Inflammatory macrophage treated with lipopolysaccharide for 4 hours (primary cell): Measurements from ENCODE around the gene SRCIN1.

ENCODE experiments used
- DNase-seq: peaks from one replicate; pipeline ENCODE4 v3.0.0-alpha.2; 2020

SRCIN1 gene

GRCh38 chr17:38578229-38579082 is 27.3 kb downstream of the SRCIN1 start:
- no peak for DNase-seq

- no peak for DNase-seq
Observed at GRCh38 chr17:38577645-38578173, 28.0 kb downstream of the SRCIN1 start.

- no peak for DNase-seq
Observed at GRCh38 chr17:38577244-38577643, 28.5 kb downstream of the SRCIN1 start.

- DNase-seq = no peak
Observed at GRCh38 chr17:38575781-38576180, 30.0 kb downstream of the SRCIN1 start.

DNA sequence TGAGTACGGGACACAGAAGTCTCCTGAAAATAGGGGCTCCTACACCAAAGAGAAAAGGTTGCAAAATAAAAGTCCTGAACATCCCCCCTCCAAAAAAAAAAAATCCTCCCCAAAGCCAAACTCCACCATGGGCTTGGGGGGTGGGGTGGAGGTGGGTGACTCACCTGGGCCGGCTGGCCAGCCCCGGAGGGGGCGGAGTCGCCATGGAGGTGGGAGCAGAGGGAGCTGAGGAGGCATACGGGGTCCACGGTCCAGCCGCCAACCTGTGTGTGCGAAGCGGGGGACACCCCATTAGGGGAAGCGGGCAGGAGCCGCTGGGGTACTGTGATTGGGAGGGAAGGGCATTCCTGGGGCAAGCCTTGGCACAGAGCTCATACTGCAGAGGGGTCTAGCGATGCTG is 31.0 kb downstream of the SRCIN1 start:
- no peak for DNase-seq

- no peak for DNase-seq
Observed at GRCh38 chr17:38572669-38573365, 32.9 kb downstream of the SRCIN1 start.

GRCh38 chr17:38571833-38572668 is 33.7 kb downstream of the SRCIN1 start:
- DNase-seq = no peak

DNA sequence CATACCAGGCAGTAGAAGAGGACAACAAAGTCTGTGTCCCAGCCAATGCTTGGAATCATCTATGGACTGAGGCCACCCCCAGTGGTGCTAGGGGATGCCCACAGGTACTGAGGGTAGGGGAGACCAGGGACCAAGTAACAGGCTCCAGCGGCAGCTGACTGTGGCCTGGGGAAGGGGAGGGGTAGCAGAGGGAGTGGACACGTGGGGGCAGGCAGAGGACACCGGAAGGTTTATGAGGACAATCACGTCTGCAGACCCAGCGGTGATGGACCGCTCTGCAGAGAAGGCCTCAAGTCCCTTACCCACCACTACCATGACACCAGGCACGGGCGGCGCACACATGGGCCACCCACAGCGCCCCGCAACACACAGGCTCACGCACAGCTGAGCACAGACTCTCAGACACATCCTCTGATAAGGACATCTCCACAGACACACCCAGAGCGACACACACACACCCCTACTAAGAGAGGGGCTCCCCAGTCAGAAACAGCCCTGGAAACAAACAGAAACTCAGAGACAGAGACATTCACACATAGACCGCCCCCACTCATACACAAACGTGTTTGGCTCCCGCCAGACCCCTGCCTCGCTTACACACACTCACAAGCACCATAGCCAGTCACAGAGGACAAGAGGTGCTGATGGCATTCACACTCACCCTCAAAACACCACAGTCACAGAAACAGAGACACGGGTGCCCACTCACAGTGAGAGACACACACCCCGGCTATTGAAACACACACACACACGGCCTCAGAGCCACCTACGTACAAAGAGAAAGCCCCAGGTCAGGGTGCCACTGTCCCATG is 35.8 kb downstream of the SRCIN1 start:
- DNase-seq = no peak

DNA sequence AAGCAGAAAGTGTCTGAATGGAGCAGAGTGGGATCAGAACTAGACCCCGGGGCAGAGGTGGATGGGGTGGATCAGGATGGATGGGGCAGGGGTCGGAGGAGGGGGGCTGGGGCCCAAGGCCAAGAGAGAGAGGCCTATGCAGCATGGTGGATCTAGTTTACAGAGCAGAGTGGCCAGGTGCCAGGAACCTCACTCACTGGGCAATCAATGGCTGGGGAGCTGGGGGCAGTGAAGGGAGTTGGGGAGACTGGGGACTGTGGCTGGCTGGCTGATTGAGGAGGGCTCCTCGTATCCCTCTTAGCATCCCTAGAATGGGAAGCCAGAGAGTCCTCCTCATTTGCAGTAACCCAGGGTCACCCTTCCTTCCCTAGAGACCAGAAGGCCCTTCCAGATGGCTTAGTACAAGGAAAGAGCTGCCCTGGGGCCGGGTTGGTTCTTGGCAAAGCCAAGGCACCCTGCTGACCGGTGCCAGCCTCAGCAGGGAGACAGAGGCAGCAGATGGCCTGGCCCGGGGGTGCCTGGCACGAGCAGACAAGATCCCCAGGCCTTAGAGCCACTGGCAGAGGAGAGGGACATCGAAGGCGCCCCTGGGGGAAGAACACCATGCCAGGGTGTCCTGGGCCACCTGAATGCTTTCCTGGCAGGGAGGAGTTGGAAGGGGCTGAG is 36.8 kb downstream of the SRCIN1 start:
- DNase-seq = no peak

GRCh38 chr17:38568274-38568673 is 37.5 kb downstream of the SRCIN1 start:
- DNase-seq = no peak

GRCh38 chr17:38567350-38567749 is 38.4 kb downstream of the SRCIN1 start:
- DNase-seq = no peak

- DNase-seq = no peak
Observed at GRCh38 chr17:38566666-38567031, 39.1 kb downstream of the SRCIN1 start.

- no peak for DNase-seq
Observed at GRCh38 chr17:38565853-38566665, 39.7 kb downstream of the SRCIN1 start.

- no peak for DNase-seq
Observed at GRCh38 chr17:38564869-38565268, 40.9 kb downstream of the SRCIN1 start.

DNA sequence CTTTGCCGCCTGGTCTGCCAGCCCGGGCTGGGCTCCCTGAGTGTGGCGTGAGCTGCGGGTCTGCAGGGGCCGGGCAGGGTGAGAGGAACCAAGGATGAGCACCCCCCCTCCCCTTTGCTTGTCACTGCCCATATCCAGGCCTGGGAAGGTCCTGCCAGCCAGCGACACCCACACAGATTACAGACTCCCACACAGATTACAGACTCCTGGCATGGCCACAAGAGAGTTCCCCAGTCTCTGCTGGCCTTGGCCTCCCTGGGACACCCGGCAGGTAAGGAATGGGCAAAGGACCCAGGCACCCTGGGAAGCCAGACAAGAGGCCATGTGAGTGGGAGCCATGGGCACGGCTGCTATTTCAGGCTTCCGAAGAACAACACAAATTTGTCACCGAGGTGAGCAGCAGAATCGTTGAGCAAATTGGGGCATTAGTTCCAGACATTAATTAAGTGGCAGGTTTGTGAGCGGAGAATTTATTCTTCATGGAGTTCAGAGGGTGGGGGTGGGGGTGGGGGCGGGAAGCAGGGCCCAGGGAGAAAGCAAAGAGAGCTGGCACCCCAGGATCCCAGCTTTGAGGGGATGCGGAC is 41.4 kb downstream of the SRCIN1 start:
- no peak for DNase-seq

GRCh38 chr17:38563362-38564253 is 42.1 kb downstream of the SRCIN1 start:
- no peak for DNase-seq

GRCh38 chr17:38562903-38563302 is 42.8 kb downstream of the SRCIN1 start:
- no peak for DNase-seq

DNA sequence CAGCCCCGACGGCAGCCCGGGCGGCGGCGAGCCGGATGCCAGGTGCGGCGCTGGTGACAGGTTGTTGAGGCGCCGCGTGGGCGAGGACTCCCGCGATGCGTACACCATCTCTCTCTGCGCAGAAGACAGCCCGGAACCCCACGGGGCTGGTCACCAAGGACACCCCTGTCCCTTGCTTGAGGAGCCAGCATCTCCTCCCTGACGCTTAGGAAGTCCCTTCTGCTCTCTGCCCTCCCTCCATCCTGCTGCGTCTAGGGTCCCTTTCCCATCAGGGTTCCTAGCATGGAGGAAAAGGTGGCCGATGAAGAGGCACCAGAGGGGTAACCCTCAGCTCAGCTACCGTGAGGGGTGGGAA is 43.6 kb downstream of the SRCIN1 start:
- DNase-seq = no peak

DNA sequence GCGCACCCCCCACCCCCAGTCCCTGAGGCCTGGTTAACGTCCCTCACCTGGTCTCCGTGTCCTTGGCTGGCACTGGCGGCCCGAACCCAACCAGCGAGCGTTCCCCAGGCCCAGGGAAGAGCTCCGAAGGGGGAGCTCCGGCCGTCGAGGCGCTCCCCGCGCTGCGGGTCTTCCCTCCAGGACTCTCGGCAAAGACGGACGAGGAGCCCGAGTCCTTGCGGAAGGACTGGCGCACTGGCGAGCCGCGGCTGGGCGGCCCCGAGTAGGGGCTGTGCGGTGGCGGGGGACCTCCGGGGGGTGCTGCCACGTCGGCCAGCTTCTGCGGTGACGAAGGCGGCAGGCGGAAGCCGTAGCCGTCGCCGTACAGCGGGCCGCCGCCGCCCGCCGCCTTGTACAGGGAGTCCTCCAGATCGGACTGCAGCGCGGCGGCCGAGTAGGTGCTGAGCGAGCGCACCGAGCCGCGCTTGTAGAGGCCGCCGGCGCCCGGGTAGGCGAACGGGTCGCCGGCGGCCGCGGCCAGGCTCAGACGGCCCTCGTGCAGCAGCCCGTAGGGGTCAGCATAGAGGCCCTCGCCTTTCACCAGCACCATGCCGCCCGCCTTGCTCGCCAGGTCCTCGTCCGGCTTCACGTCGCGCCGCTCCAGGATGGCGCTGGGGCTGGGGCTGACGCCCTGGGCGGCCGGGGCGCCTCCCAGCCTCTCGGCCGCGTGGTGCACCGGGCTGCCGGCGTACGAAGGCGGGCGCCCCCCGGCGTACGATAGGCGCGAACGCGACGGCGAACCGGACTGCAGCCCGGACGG is 44.1 kb downstream of the SRCIN1 start:
- DNase-seq = no peak
